ENCODE results near the gene LCN6.
A peak's percentile ranks its signal among the peaks of the same experiment; 100 is the strongest.

LCN6 gene

GRCh38 chr9:136741883-136742571 is 6.3 kb downstream of the LCN6 start:
- peak; percentile 76 for DNase-seq

- DNase-seq = peak; percentile 41
Measured at GRCh38 chr9:136740971-136741882, 7.1 kb downstream of the LCN6 start.

DNA sequence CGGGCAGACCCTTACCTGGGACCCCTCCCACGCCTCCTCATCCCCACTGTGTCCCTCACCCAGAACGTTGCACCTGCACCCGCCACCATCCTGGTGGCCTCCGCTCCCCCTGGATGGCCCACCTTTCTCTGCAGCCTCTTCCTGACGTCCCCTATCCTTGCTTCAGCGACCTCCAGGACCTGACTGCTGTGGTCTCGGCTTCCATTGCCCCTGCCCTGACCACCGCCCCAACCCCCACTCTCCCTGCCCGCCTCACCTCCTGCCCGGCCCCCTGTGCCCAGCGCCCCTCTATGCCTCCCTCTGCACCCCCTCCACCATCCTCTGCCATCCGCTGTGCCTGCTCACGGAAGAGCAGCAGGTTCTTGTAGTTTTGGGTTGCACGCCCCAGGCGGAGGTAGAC is 7.8 kb downstream of the LCN6 start:
- no peak for DNase-seq

DNA sequence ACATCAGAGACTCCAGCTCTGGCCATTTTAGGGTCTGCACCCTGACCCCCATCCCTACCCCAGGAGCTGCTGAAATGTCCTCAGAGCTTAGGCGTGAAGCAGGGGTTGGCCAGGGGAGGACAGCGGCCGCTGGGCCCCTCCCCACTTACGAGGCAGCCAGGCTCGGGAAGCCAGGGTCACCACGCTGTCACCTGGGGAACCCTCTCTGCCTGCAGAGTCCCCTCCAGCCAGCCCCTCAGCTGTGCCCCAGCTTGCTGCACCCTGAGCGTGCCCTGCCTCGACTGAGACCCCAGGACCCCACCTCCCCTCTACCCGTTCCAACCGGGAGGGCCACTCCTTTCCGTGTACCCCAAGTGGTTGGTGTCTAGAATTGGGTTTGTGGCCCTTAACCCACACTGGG is 8.3 kb downstream of the LCN6 start:
- DNase-seq = no peak

GRCh38 chr9:136739509-136739908 is 8.8 kb downstream of the LCN6 start:
- no peak for DNase-seq

DNA sequence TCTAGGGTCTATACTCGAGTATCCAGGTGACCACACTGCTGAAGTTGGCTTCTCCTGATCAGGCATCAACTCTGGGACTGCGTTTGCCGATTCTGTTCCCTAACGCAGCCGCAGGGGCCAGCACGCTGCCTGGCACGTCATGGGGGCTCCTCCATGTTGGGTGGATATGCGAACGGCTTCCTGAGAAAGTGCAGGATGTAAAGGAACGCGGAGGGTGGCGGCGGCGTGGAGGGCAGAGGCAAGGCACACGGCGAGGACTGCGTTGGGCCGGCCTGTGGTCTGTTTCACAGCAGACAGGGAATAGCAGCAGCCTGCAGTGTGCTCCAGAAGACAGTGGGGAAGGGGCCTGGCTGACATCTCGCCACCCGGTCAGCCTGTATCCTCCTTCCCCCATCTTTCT is 9.4 kb downstream of the LCN6 start:
- DNase-seq = no peak

- DNase-seq = no peak
Measured at GRCh38 chr9:136735812-136736480, 12.4 kb downstream of the LCN6 start.

GRCh38 chr9:136734837-136735496 is 13.4 kb downstream of the LCN6 start:
- DNase-seq = peak; percentile 30

DNA sequence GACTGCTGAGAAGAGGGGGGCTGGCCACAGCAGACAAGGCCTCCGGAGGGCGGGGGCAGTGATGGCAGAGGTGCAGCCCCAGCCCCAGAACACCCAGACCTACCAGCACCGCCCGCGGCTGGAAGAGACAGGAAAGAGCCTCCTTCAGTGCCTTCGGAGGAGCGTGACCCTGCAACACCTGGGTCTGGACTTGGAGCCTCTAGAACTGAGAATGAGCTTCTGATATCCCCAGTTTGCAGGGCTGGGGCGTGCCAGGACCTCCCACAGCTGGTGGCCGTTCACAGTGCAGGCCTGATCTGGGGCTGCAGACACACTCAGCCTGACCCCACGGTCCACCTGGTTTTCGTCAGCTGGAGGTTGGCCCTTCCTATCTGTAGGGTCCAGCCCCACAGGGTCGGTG is 14.7 kb downstream of the LCN6 start:
- DNase-seq = no peak

DNA sequence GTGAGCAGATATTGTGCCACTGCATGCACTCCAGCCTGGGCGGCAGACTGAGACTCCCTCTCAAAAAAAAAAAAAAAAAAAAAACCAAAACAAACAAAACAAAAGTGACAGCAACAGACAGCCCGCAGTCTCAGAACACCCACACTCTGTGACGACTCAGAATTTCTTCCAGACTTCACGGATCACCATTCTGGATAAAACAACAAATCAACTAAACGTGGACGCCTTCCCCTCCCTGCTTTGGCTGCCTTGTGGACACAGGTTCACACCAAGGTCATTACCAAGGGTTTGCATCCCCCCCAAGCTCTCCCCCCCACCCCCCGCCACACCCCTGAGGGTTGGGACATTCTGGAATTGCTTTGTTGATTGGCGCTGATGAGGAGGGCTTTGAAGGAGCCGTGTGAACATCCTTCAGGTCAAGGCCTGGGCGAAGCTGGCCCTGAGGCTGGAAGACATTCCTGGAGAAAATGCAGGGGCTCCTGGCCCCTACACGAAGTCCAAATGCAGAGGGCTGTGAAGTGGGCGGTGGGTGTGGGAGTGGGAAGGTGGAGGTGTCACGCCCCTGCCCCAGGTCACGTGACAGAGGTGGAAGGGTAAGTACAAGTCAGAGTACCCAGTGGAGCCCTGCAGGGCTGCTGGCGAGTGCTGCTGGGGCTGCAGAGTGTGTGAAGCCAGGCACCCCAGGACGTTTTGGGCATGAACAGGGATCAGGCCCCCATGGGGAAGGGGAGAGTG is 15.7 kb downstream of the LCN6 start:
- DNase-seq = no peak

DNA sequence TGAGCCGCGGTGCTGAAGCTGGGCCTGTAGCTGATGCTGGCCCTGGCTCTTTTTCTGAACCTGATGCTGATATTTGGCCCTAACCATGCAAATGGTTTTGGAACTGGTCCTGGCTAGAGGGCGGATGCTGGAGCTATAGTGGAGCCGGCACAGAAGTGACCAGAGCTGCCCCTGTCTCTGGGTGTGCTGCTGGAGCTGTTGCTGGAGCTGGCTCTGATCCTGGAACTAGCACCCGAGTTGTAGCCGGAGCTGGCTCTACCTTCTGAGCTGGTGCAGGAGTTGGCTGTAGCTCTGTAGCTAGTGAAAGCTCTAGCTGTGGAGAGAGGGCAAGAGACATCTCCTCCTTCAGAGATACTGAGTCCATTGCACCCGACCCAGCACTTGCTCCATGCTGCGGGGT is 18.4 kb downstream of the LCN6 start:
- DNase-seq = no peak

DNA sequence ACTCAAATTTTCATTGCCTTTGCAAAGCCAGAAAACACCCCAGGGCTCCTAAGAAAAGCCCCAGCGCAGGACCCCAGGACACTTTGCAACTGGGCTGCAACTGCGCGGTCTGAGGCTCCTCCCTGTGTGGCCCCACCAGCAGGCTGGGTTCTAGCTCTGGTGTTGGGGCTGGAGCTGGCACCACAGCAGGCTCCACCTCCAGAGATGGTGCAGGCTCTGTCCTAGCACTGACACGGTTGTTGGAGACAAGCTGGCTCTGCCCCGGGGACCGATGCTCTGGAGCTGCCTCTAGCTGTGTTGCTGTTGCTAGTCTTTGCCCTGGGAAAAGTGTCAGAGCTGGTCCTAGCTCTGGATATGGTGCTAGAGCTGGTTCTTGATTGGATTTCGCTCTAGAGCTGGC is 19.2 kb downstream of the LCN6 start:
- DNase-seq = peak; percentile 44

DNA sequence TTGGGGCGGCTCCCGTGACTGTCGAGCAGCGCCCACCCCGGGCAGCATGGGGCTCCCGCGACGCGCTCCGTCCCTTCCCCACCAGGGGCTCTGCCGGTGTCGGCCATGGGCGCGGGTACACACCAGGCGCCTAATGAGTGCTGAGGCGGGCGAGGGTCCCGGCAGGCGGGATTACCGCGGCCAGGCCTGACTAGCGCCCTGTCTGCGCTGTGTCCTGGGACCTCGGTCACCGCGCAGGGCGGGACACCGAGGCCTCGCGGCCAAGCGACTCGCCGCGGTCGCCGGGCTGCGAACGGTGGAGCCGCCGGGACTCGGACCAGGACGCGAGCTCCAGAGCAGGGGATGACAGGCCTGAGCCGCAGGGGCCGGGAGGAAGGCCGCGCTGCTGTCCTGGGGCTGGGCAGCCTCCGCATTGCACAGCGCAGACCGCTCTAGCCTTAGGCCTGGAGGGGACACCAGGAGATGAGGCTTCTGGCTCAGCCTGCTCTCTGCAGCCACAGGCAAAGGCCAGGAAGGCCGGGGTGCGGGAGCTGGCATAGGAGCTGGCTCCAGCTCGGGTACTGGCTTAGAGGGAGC is 19.7 kb downstream of the LCN6 start:
- peak; percentile 39 for DNase-seq

DNA sequence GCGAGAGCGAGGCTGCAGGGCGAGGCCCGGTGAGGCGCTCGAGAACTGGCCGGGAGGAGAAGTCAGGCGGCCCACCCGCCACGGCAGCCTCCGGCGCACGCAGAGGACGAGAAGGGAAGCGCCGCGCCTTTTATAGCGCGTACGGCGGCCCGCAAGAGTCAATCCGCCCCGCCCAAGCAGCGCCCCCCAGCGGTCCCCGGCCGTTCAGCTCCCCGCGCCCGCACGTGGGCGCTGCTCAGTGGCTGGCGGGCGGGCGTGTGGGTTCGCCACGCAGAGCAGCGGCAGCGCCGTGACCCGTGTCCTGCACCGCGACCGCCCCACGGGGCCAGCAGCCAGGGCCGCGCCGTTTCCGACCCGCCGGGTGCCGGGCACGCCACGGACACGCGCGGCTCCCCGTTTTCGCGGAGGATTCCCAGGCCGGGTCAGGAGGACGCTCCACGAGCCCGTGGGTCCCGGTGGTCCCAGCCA is 20.2 kb downstream of the LCN6 start:
- DNase-seq = peak; percentile 93

DNA sequence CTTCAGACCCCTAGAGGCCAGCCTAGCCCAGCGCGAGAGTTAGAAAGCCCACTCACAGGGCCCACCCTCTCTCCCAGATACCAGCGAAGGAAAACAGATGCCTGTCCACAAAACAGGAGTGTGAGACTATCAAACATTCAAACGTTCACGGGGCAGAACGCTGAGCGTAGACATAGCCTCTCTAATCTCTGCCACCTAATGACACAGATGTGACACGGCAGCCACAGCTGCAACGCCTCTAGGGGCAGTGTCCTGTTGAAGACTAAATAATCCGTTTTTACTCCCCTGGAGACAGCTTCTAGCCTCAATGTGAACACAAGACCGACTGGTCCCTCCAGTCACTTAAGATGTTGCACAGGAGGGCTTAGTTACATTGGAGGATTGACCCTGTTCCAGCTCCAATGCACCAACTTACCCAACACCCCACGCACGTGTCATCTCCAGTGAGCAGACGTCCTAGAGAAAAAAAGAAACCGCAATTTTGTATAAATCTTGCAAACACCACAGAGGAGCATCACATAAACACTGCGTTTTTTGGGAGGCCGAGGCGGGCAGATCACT is 21.6 kb downstream of the LCN6 start:
- DNase-seq = peak; percentile 57

DNA sequence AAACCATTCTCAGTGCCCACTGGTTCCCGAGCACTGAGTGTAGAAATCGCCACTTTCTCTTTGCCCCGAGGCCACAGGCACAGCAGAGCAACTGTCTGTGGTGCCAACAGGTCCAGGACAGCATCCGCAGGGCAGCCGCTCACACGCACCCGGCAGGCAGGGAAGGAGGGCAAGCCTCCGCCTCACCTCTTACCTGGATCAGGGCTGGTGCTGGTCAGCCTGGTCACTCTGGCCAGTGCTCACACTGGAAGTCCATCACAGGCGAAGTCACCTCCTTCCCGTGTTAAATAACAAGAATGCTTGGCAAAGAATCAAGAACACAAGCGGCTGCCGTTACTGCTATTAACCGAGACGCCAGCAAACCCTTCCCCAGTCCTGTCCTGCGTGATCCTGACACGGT is 22.2 kb downstream of the LCN6 start:
- DNase-seq = no peak

DNA sequence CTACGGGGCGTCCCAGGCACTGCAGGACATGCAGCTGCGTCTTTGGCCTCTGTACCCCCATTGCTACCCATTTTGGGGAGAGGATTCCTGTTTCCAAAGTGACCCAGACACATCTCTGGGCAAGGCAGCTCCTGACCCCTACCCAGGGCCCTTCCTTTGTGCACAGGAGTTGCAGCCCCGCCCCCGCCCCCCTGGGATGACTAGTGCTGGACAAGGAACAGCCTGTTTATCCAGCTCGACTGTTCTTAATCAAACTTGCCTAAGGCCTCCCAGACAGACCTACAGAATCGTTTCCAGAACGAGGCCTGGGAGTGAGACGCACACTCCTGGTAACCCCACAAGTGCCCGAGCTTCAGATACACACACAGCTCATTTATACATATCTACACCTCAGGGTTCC is 22.7 kb downstream of the LCN6 start:
- DNase-seq = peak; percentile 24

DNA sequence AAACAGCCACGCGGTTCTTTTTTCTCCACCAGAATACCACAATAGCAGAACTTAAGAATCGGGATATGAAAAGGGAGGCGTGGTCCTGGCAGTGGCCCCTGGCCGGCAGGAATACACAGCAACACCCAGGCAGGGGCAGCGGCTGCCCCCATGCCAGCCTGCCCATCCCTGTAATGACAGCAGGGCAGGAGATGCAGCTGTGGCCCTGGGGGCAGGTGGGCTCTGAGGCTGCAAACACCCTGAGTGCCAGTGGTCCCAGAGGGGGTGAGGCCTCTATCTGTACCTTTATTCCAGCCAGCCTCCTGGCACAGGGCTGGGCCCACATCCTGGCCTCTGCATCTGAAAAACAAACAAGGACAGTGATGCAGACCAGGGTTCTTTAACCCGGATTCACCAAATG is 23.6 kb downstream of the LCN6 start:
- no peak for DNase-seq

DNA sequence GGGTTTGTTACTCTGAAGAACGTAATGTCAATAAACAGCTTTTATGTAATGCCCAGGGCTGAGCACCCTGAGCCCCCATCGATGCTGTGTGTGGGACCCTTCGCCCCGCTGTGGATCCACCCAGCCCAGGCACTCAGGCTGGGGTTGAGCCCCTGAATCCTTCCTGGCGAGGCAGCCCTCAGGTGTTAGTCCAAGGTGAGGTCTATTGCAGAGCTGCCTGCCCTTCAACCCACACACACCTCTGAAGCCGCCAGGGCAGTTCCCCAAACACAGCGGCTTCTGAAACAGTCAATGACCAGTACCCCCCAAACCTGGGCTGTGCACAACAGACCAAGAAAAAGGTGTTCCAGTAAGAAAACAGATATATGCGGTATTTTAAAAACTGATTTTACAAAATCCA is 24.3 kb downstream of the LCN6 start:
- no peak for DNase-seq

DNA sequence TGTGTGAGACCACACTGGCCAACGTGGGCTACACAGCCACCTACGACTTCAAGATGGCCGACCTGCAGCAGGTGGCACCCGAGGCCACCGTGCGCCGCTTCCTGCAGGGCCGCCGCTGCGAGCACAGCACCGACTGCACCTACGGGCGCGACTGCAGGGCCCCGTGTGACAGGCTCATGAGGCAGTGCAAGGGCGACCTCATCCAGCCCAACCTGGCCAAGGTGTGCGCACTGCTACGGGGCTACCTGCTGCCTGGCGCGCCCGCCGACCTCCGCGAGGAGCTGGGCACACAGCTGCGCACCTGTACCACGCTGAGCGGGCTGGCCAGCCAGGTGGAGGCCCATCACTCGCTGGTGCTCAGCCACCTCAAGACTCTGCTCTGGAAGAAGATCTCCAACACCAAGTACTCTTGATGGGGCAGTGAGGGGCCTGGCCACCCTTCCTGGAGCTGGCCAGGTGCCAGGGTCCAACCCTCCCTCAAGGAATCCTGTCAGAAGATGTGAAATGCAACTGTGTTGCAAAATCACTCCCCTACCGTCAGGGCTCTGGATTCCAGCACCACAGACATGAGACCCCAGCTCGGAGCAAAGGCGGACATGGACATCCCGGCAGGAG is 24.9 kb downstream of the LCN6 start:
- DNase-seq = no peak

DNA sequence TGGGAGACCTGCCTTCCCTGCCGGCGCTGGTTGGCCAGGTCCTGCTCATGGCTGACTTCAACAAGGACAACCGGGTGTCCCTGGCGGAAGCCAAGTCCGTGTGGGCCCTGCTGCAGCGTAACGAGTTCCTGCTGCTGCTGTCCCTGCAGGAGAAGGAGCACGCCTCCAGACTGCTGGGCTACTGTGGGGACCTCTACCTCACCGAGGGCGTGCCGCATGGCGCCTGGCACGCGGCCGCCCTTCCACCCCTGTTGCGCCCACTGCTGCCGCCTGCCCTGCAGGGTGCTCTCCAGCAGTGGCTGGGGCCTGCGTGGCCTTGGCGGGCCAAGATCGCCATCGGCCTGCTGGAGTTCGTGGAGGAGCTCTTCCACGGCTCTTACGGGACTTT is 25.4 kb downstream of the LCN6 start:
- peak; percentile 55 for DNase-seq
